H1 (cell line): ENCODE results near the gene HEPACAM. TPM values are rescaled to one million over a fixed set of nuclear protein-coding genes. Genes with fewer than 3 reads are reported as not detected.

ENCODE experiments used
- CTCF ChIA-PET: fragments of 300-600 bp; sonication (Branson Sonifier 250); formaldehyde crosslinking; loops from one replicate; lab custom pipeline; 2021; ENCODE audit not compliant: partially characterized antibody; lab: Charles Lee
- POLR2A ChIA-PET: fragments of 300-600 bp; sonication (Branson Sonifier 250); formaldehyde crosslinking; loops from one replicate; lab custom pipeline; 2021; ENCODE audit warnings: inconsistent platforms; ENCODE audit not compliant: partially characterized antibody; lab: Charles Lee
- DNase-seq, 2 experiments: peaks; one replicate each; pipeline versions ENCODE4 v3.0.0 to v3.0.0-alpha.2; 2010 to 2022; ENCODE audit warnings: low spot score in 2 of 2, low read depth in 1 of 2, mixed read lengths in 1 of 2
- FAIRE-seq: peaks from 2 replicates; lab custom pipeline; 2011; peaks lifted over from hg19 to GRCh38; lab: Jason Lieb, UNC
- H2AFZ ChIP-seq: 2 replicates; pipeline ENCODE4 v1.8.1; 2012; ENCODE audit warnings: low read length, inconsistent platforms
- H2AK5ac ChIP-seq: 2 replicates; pipeline ENCODE4 v1.6.1; 2013; ENCODE audit warnings: low read depth, low read length
- H2BK120ac ChIP-seq: replicated peaks from 2 replicates; pipeline ENCODE3; 2013; ENCODE audit warnings: low read depth, low read length, inconsistent platforms
- H2BK12ac ChIP-seq: 2 replicates; pipeline ENCODE4 v1.6.1; 2013; ENCODE audit warnings: low read depth, low read length
- H2BK15ac ChIP-seq: 2 replicates; pipeline ENCODE4 v1.6.1; 2013; ENCODE audit warnings: low read length
- H2BK20ac ChIP-seq: 2 replicates; pipeline ENCODE4 v1.6.1; 2013; ENCODE audit warnings: low read length
- H2BK5ac ChIP-seq: 2 replicates; pipeline ENCODE4 v1.6.1; 2013; ENCODE audit warnings: low read depth, low read length
- H3K14ac ChIP-seq: 2 replicates; pipeline ENCODE4 v1.6.1; 2013; ENCODE audit warnings: inconsistent platforms; ENCODE audit not compliant: insufficient read length
- H3K18ac ChIP-seq: 2 replicates; pipeline ENCODE4 v1.6.1; 2013; ENCODE audit warnings: low read length; ENCODE audit errors: extremely low read depth
- H3K23ac ChIP-seq: 2 replicates; pipeline ENCODE4 v1.6.1; 2013; ENCODE audit warnings: inconsistent platforms; ENCODE audit not compliant: insufficient read length
- H3K23me2 ChIP-seq: 2 replicates; pipeline ENCODE4 v1.6.1; 2013; ENCODE audit warnings: low read depth, low read length
- H3K27ac ChIP-seq: 2 replicates; pipeline ENCODE4 v1.6.1; 2011; ENCODE audit warnings: low read depth, low read length, inconsistent platforms
- H3K27me3 ChIP-seq, 4 experiments: replicated peaks in 1 of 4; 1 replicate in 1 of 4; 2 replicates in 3 of 4; pipeline versions ENCODE4 v1.6.1 to v1.8.1; 2011 to 2013; ENCODE audit warnings: low read length in 3 of 4, mild to moderate bottlenecking in 3 of 4, inconsistent platforms in 2 of 4, mixed read lengths in 2 of 4, moderate library complexity in 1 of 4; ENCODE audit not compliant: control insufficient read depth in 3 of 4, insufficient read depth in 3 of 4; ENCODE audit errors: extremely low read depth in 1 of 4
- H3K36me3 ChIP-seq, 4 experiments: 2 replicates each; pipeline versions ENCODE4 v1.6.1 to v1.8.1; 2011 to 2013; ENCODE audit warnings: mild to moderate bottlenecking in 4 of 4, low read length in 3 of 4, moderate library complexity in 2 of 4, control low read depth in 1 of 4, inconsistent platforms in 1 of 4; ENCODE audit not compliant: insufficient read depth in 4 of 4, control insufficient read depth in 2 of 4
- H3K4ac ChIP-seq: replicated peaks from 2 replicates; pipeline ENCODE3; 2013; ENCODE audit warnings: low read length, low read depth, mixed read lengths, inconsistent platforms; ENCODE audit not compliant: insufficient read length
- H3K4me1 ChIP-seq, 4 experiments: replicated peaks in 1 of 4; 1 replicate in 1 of 4; 2 replicates in 3 of 4; pipeline versions ENCODE4 v1.6.1 to v1.8.1; 2011 to 2013; ENCODE audit warnings: low read length in 3 of 4, inconsistent platforms in 2 of 4, mixed read lengths in 1 of 4; ENCODE audit not compliant: insufficient read depth in 4 of 4, control insufficient read depth in 3 of 4
- H3K4me2 ChIP-seq, 2 experiments: 2 replicates each; pipeline versions ENCODE4 v1.6.1 to v1.8.1; 2011 to 2013; ENCODE audit warnings: low read depth in 2 of 2, low read length in 2 of 2, control low read depth in 1 of 2, inconsistent platforms in 1 of 2, mild to moderate bottlenecking in 1 of 2; ENCODE audit not compliant: insufficient read depth in 1 of 2
- H3K4me3 ChIP-seq, 4 experiments: fragments of 200-600, 300-600 bp in 1 of 4; sonication (generic), shearing (Covaris generic), sonication (Bioruptor Twin) in 1 of 4; 2 replicates each; pipeline versions ENCODE4 v1.5.1 to v1.8.1; 2011 to 2016; ENCODE audit warnings: low read length in 4 of 4, low read depth in 3 of 4, control low read depth in 2 of 4, inconsistent platforms in 2 of 4, mild to moderate bottlenecking in 2 of 4, mixed read lengths in 1 of 4, moderate library complexity in 1 of 4; ENCODE audit not compliant: insufficient read depth in 2 of 4; ENCODE audit errors: extremely low read depth in 1 of 4
- H3K56ac ChIP-seq: replicated peaks from 2 replicates; pipeline ENCODE3; 2013; ENCODE audit warnings: low read depth, mild to moderate bottlenecking, mixed read lengths, low read length, inconsistent platforms; ENCODE audit not compliant: insufficient read length
- H3K79me1 ChIP-seq: 2 replicates; pipeline ENCODE4 v1.6.1; 2013; ENCODE audit warnings: low read depth, low read length, control low read depth
- H3K79me2 ChIP-seq, 2 experiments: 2 replicates each; pipeline versions ENCODE4 v1.6.1 to v1.8.1; 2012 to 2013; ENCODE audit warnings: low read length in 2 of 2, mild to moderate bottlenecking in 2 of 2, inconsistent platforms in 1 of 2; ENCODE audit not compliant: insufficient read depth in 2 of 2, control insufficient read depth in 1 of 2
- H3K9ac ChIP-seq, 4 experiments: replicated peaks in 1 of 4; 1 replicate in 1 of 4; 2 replicates in 3 of 4; pipeline versions ENCODE4 v1.6.1 to v1.8.1; 2011 to 2013; ENCODE audit warnings: low read depth in 3 of 4, low read length in 3 of 4, control low read depth in 2 of 4, mild to moderate bottlenecking in 2 of 4, moderate library complexity in 2 of 4, inconsistent platforms in 1 of 4; ENCODE audit errors: extremely low read depth in 1 of 4
- H3K9me3 ChIP-seq, 2 experiments: 2 replicates each; pipeline versions ENCODE4 v1.6.1 to v1.8.1; 2012 to 2013; ENCODE audit warnings: mild to moderate bottlenecking in 2 of 2, moderate library complexity in 2 of 2, control low read depth in 1 of 2, inconsistent platforms in 1 of 2, low read depth in 1 of 2, low read length in 1 of 2, mixed read lengths in 1 of 2; ENCODE audit not compliant: insufficient read depth in 2 of 2
- H4K20me1 ChIP-seq, 2 experiments: replicated peaks in 1 of 2; 2 replicates each; pipeline versions ENCODE3 to v1.8.1; 2011 to 2013; ENCODE audit warnings: inconsistent platforms in 2 of 2, low read length in 2 of 2, mild to moderate bottlenecking in 1 of 2; ENCODE audit not compliant: insufficient read depth in 2 of 2, control insufficient read depth in 1 of 2
- H4K5ac ChIP-seq: 2 replicates; pipeline ENCODE4 v1.6.1; 2013; ENCODE audit warnings: low read length, low read depth, mixed read lengths, inconsistent platforms; ENCODE audit not compliant: insufficient read length
- H4K8ac ChIP-seq: 2 replicates; pipeline ENCODE4 v1.8.0; 2013; ENCODE audit warnings: mild to moderate bottlenecking, moderate library complexity, low read length, inconsistent platforms; ENCODE audit not compliant: insufficient read depth; ENCODE audit errors: extremely low read depth
- H4K91ac ChIP-seq: replicated peaks from 2 replicates; pipeline ENCODE3; 2013; ENCODE audit warnings: low read length, mixed read lengths, inconsistent platforms; ENCODE audit not compliant: insufficient read length
- EP300 ChIP-seq, 2 experiments: IDR thresholded peaks; 1 replicate in 1 of 2; 2 replicates in 1 of 2; pipeline ENCODE4 v1.6.1; 2011 to 2012; ENCODE audit warnings: low read depth in 2 of 2, low read length in 2 of 2, mild to moderate bottlenecking in 2 of 2, borderline replicate concordance in 1 of 2, inconsistent platforms in 1 of 2, moderate library complexity in 1 of 2
- KDM1A ChIP-seq: fragments of 200-600, 300-600 bp; sonication (generic); IDR thresholded peaks from 2 replicates; pipeline ENCODE4 v1.7.1; 2016; ENCODE audit warnings: mild to moderate bottlenecking, low read length, borderline replicate concordance
- NRF1 ChIP-seq: IDR thresholded peaks from 2 replicates; pipeline ENCODE4 v1.6.1; 2011; ENCODE audit warnings: mild to moderate bottlenecking, low read depth, low read length, improper control_type of control experiment
- POLR2AphosphoS5 ChIP-seq: IDR thresholded peaks from 2 replicates; pipeline ENCODE4 v1.6.1; 2011; ENCODE audit warnings: low read depth, low read length
- RFX5 ChIP-seq: IDR thresholded peaks from 2 replicates; pipeline ENCODE4 v1.6.1; 2011; ENCODE audit warnings: low read depth, low read length, improper control_type of control experiment, borderline replicate concordance
- SP1 ChIP-seq: IDR thresholded peaks from 2 replicates; pipeline ENCODE4 v1.6.1; 2011; ENCODE audit warnings: low read depth, low read length
- SP4 ChIP-seq: IDR thresholded peaks from 2 replicates; pipeline ENCODE4 v1.6.1; 2012; ENCODE audit warnings: low read length, inconsistent platforms
- WGBS, 2 experiments: shearing (Covaris generic) in 1 of 2; methylation state at CpG; one replicate each; pipeline versions ENCODE4 v1.1.6 to v1.1.7; 2013 to 2015; ENCODE audit warnings: low lambda C conversion rate in 2 of 2, mixed read lengths in 2 of 2, inconsistent platforms in 1 of 2, low coverage in 1 of 2, missing lambda C conversion rate in 1 of 2; ENCODE audit not compliant: insufficient replicate concordance in 2 of 2, insufficient coverage in 1 of 2, insufficient read length in 1 of 2; ENCODE audit errors: extremely low coverage in 1 of 2, missing lambda C conversion rate in 1 of 2; 5-methylcytosine and 5-hydroxymethylcytosine counted together
- polyA plus RNA-seq, 7 experiments: library from polyadenylated mRNA; depleted of rRNA in 3 of 7; stranded (reverse) in 5 of 7; unstranded in 2 of 7; fragments of >200 nt in 5 of 7; fragments of 200-250 nt in 2 of 7; gene quantifications; 1 replicate in 5 of 7; 2 replicates in 1 of 7; 4 replicates in 1 of 7; pipeline versions ENCODE4 v1.2.1 to v1.2.3, GENCODE V29; 2011 to 2013; ENCODE audit warnings: missing spikeins in 2 of 7, mixed read lengths in 2 of 7
- total RNA-seq: library from RNA; stranded (reverse); fragmentation: NEBNext Ultra II Directional; extraction: Animal tissue kit (Norgen Biotek cat#: 25700); gene quantifications from 2 replicates; pipeline ENCODE4 v1.2.1, GENCODE V29; 2021

HEPACAM gene
- total and polyA plus RNA-seq, 2 of the 8 experiments (the other 6 are each of a cell fraction or from before 2014, with no cell fraction given) = not detected

DNA sequence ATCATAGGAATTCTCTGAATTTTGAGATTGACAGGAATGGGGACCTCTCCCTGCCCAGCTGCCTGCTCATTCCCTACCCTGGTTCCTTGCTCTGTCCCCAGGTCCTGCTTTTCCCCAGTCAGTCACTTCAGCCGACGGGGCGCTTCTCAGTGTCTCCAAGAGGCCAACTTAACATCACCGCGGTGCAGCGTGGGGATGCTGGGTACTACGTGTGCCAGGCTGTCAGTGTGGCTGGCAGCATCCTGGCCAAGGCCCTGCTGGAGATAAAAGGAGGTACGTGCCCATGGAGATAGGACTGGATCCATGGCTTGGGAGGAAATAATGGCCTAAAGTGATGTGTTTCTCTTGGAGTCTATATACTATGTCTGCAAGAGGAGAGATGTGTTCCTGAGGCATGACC is 63.6 kb downstream of the HEPACAM start:
- H3K14ac ChIP-seq = no peak overlapping the region
- no peak overlapping the region for H3K4me2 ChIP-seq
- peaks cover 7% of the 10 kb centered on the region; the same call in 1 of the 2 replicates for H3K23me2 ChIP-seq
- H3K79me1 ChIP-seq = no peaks in the 10 kb centered on the region
- H3K56ac ChIP-seq = no peak overlapping the region
- H4K8ac ChIP-seq = no peak overlapping the region
- no peak overlapping the region for H4K5ac ChIP-seq
- no peak overlapping the region for H4K91ac ChIP-seq
- peaks cover 6 to 9% of the 10 kb centered on the region in 2 experiments for H4K20me1 ChIP-seq
- ChIA-PET POLR2A (interaction anchor here (1.0 to 1.5 kb wide), 2 partner anchors 9 to 15 kb away, joined by 3 read pairs; no protein-coding TSS in a partner anchor), CTCF (interaction anchor here (0.6 to 5.6 kb wide), 7 partner anchors 10 to 201 kb away, joined by 3 to 52 read pairs (median 3); no protein-coding TSS in a partner anchor)
- no peaks in the 10 kb centered on the region for H3K79me2 ChIP-seq
- peaks cover 0 to 4% (median 0%) of the 10 kb centered on the region in 4 experiments; a peak in 1 of 8 replicates for H3K36me3 ChIP-seq
- WGBS, 2 experiments = 65% methylated on average over 8 of the region's 8 CpGs; no CpG with 5 or more reads in 1 of the 2 experiments
- H3K23ac ChIP-seq = no peak overlapping the region
- no peak overlapping the region for H2AK5ac ChIP-seq
- no peak overlapping the region for H3K27ac ChIP-seq
- DNase-seq (no peak), FAIRE-seq (no peak)
- no peak overlapping the region for H2BK12ac ChIP-seq
- H3K9ac ChIP-seq = no peak overlapping the region
- TF ChIP-seq RFX5 (no peak), SP1 (no peak), SP4 (no peak), KDM1A (no peak), EP300 (IDR thresholded peaks at IDR 0.05; ENCODE audit: borderline replicate concordance in 1 of 2, low read depth in 2 of 2, low read length in 2 of 2) (no peak), NRF1 (no peak), POLR2AphosphoS5 (no peak)
- no peak overlapping the region for H2BK20ac ChIP-seq
- no peaks in the 10 kb centered on the region for H3K9me3 ChIP-seq
- no peak overlapping the region for H3K4ac ChIP-seq
- H2BK5ac ChIP-seq = no peak overlapping the region
- no peak overlapping the region for H2AFZ ChIP-seq
- H2BK15ac ChIP-seq = no peak overlapping the region
- peaks cover 0 to 13% (median 7%) of the 10 kb centered on the region in 4 experiments; a peak in 5 of 7 replicates for H3K4me1 ChIP-seq
- H3K18ac ChIP-seq = no peak overlapping the region
- peaks cover 42 to 87% (median 78%) of the 10 kb centered on the region in 4 experiments for H3K27me3 ChIP-seq
- no peak overlapping the region for H2BK120ac ChIP-seq
- H3K4me3 ChIP-seq = no peak overlapping the region
